Right atrium auricular region (tissue), 2 donors: ENCODE results near the gene ATP2B2. TPM values are rescaled to one million over a fixed set of nuclear protein-coding genes. Genes with fewer than 3 reads are reported as not detected.

ENCODE experiments used
- DNase-seq: peaks from one replicate; pipeline ENCODE4 v3.0.0-alpha.2; 2019; ENCODE audit warnings: low spot score
- H3K27ac ChIP-seq, 2 donors: fragments of 200-600 bp; sonication (generic); 1 replicate in 1 of 2; 2 replicates in 1 of 2; pipeline ENCODE4 v1.5.1; 2016 to 2019
- H3K27me3 ChIP-seq, 2 donors: fragments of 200-600 bp; sonication (generic); one replicate each; pipeline versions ENCODE4 v1.5.1 to v1.6.0; 2017 to 2019
- H3K36me3 ChIP-seq: fragments of 200-600 bp; sonication (generic); one replicate; pipeline ENCODE4 v1.5.1; 2016
- H3K4me1 ChIP-seq, 2 donors: fragments of 200-600 bp; sonication (generic); one replicate each; pipeline versions ENCODE4 v1.5.1 to v1.6.0; 2017 to 2019
- H3K4me3 ChIP-seq, 2 donors: fragments of 200-600 bp; sonication (generic); 1 replicate in 1 of 2; 2 replicates in 1 of 2; pipeline ENCODE4 v1.5.1; 2017 to 2019; ENCODE audit warnings: mild to moderate bottlenecking in 1 of 2, moderate library complexity in 1 of 2
- H3K9me3 ChIP-seq, 2 donors: fragments of 200-600 bp; sonication (generic); one replicate each; pipeline ENCODE4 v1.5.1; 2019
- total RNA-seq, 2 donors: library from RNA; depleted of rRNA; stranded (reverse); fragments of >200 nt; gene quantifications; one replicate each; pipeline ENCODE4 v1.1.0, GENCODE V29; 2016
- TF ChIP-seq, protein P1 (sequence below), 2 donors: fragments of 200-600 bp; sonication (generic); IDR thresholded peaks; one replicate each; pipeline ENCODE4 v1.5.1; 2019; ENCODE audit warnings: antibody characterized with exemption in 2 of 2

ATP2B2 gene
- total RNA-seq, 2 donors from 2014 or later, result 0.12 to 0.15 TPM

DNA sequence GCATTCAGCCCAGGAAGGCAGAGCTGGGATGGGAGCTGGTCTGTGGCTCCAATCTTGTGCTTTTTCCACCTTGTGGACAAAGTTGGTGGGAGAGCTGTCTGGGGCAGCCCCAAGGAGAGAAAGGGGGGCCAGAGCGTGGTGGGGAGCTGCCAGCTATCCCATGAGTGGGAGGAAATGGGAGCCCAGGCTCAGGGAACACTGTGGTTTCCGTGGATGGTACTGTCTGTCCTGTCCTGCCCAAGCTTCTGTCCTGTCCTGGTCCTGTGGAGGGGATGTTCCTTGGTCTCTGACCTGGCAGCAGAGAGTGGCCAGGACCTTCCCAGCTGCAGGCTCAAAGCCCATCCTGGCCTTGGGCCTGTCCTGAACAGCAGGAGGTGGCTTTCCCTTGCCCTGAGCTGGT is 111.9 kb downstream of the ATP2B2 start:
- Histone ChIP-seq H3K27me3 (no peaks in the 10 kb centered on the region), H3K27ac (no peak overlapping the region), H3K4me3 (no peak overlapping the region), H3K36me3 (no peaks in the 10 kb centered on the region), H3K9me3 (peaks cover 2 to 13% of the 10 kb centered on the region in 2 donors), H3K4me1 (no peaks in the 10 kb centered on the region)
- DNase-seq, result no peak
- TF ChIP-seq, protein P1, sequence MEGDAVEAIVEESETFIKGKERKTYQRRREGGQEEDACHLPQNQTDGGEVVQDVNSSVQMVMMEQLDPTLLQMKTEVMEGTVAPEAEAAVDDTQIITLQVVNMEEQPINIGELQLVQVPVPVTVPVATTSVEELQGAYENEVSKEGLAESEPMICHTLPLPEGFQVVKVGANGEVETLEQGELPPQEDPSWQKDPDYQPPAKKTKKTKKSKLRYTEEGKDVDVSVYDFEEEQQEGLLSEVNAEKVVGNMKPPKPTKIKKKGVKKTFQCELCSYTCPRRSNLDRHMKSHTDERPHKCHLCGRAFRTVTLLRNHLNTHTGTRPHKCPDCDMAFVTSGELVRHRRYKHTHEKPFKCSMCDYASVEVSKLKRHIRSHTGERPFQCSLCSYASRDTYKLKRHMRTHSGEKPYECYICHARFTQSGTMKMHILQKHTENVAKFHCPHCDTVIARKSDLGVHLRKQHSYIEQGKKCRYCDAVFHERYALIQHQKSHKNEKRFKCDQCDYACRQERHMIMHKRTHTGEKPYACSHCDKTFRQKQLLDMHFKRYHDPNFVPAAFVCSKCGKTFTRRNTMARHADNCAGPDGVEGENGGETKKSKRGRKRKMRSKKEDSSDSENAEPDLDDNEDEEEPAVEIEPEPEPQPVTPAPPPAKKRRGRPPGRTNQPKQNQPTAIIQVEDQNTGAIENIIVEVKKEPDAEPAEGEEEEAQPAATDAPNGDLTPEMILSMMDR (IDR thresholded peaks at IDR 0.05), result no peak

GRCh38 chr3:10392906-10393461 is 112.4 kb downstream of the ATP2B2 start:
- no peaks in the 10 kb centered on the region for H3K4me1 ChIP-seq
- H3K27ac ChIP-seq, result no peak overlapping the region
- H3K36me3 ChIP-seq, result no peaks in the 10 kb centered on the region
- TF ChIP-seq, protein P1 (IDR thresholded peaks at IDR 0.05), result no peak
- H3K4me3 ChIP-seq, result no peak overlapping the region
- DNase-seq, result no peak
- peaks cover 5 to 19% of the 10 kb centered on the region in 2 donors for H3K9me3 ChIP-seq
- no peaks in the 10 kb centered on the region for H3K27me3 ChIP-seq

- Histone ChIP-seq H3K9me3 (peaks cover 9 to 26% of the 10 kb centered on the region in 2 donors), H3K4me1 (no peaks in the 10 kb centered on the region), H3K36me3 (no peaks in the 10 kb centered on the region), H3K4me3 (no peak overlapping the region), H3K27ac (no peak overlapping the region), H3K27me3 (no peaks in the 10 kb centered on the region)
- DNase-seq, result no peak
- TF ChIP-seq, protein P1 (IDR thresholded peaks at IDR 0.05), result no peak
Measured at GRCh38 chr3:10392244-10392643, 113.1 kb downstream of the ATP2B2 start.

- no peak for DNase-seq
- H3K27ac ChIP-seq, result no peak overlapping the region
- no peak overlapping the region for H3K4me3 ChIP-seq
- no peaks in the 10 kb centered on the region for H3K27me3 ChIP-seq
- TF ChIP-seq, protein P1 (IDR thresholded peaks at IDR 0.05), result no peak
- H3K36me3 ChIP-seq, result no peaks in the 10 kb centered on the region
- peaks cover 9 to 35% of the 10 kb centered on the region in 2 donors for H3K9me3 ChIP-seq
- H3K4me1 ChIP-seq, result no peaks in the 10 kb centered on the region
Measured at GRCh38 chr3:10391391-10391790, 114.0 kb downstream of the ATP2B2 start.

DNA sequence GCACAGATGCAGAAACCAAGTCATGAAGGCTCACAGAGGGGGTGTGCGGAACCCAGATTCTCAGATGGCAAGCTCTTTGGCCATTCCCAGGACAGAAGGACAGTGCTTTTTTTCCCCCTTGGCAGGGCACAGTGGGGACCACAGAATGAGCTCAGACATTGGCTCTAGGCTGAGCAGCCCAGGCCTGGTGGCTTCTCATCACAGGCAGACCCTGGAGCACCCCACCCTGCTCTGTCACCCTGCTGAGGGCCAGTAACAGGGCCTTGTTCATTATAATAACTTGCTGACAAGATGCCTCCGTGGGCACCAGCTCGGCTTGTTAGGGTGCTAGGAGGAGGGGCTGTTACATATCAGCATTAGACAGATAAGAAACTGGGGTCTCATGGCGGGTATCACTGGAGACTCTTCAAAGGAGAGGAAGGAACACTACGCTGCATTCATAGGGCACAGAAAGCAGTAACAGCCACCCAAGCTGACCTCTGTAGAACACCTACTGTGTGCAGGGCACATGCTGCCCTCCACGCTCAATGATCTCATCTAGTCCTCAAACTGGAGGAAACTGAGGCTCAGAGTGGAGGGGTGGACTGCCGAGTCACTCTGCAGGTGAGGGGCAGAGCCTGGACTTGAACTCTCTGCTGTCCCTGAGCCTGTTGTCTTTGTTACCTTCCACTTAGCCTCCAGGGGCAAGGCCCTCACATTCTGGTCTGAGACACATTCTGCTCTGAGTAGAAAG is 114.6 kb downstream of the ATP2B2 start:
- H3K27ac ChIP-seq, result no peak overlapping the region
- no peaks in the 10 kb centered on the region for H3K36me3 ChIP-seq
- no peak for DNase-seq
- peaks cover 9 to 37% of the 10 kb centered on the region in 2 donors for H3K9me3 ChIP-seq
- H3K27me3 ChIP-seq, result no peaks in the 10 kb centered on the region
- TF ChIP-seq, protein P1 (IDR thresholded peaks at IDR 0.05), result no peak
- no peaks in the 10 kb centered on the region for H3K4me1 ChIP-seq
- H3K4me3 ChIP-seq, result no peak overlapping the region
